Fibroblast of lung (primary cell): Measurements from ENCODE around the gene SYCN. TPM values are rescaled to one million over a fixed set of nuclear protein-coding genes. Genes with fewer than 3 reads are reported as not detected.

Experiments
- DNase-seq, 2 donors: peaks; one replicate each; pipeline versions ENCODE4 v3.0.0 to v3.0.0-alpha.2; 2010; ENCODE audit warnings: low read depth in 2 of 2
- H2AFZ ChIP-seq: 2 replicates; pipeline ENCODE4 v1.5.1; 2012; ENCODE audit warnings: low read length, control low read depth, inconsistent platforms
- H3K27ac ChIP-seq: 2 replicates; pipeline ENCODE4 v1.5.1; 2011; ENCODE audit warnings: low read length, control low read depth; ENCODE audit not compliant: insufficient read depth
- H3K27me3 ChIP-seq: 2 replicates; pipeline ENCODE4 v1.5.1; 2011; ENCODE audit warnings: mild to moderate bottlenecking, low read length; ENCODE audit not compliant: control insufficient read depth, insufficient read depth
- H3K36me3 ChIP-seq: 2 replicates; pipeline ENCODE4 v1.5.1; 2011; ENCODE audit warnings: low read length; ENCODE audit not compliant: control insufficient read depth, insufficient read depth
- H3K4me1 ChIP-seq: 2 replicates; pipeline ENCODE4 v1.5.1; 2011; ENCODE audit warnings: low read length; ENCODE audit not compliant: control insufficient read depth, insufficient read depth; ENCODE audit errors: extremely low read depth
- H3K4me2 ChIP-seq: 2 replicates; pipeline ENCODE4 v1.5.1; 2011; ENCODE audit warnings: low read length, control low read depth; ENCODE audit not compliant: insufficient read depth; ENCODE audit errors: extremely low read depth
- H3K4me3 ChIP-seq, 4 experiments: fragments of 200-600 bp in 1 of 4; sonication (generic) in 1 of 4; replicated peaks in 1 of 4; 2 replicates each; pipeline ENCODE4 v1.5.1; 2011 to 2016; ENCODE audit warnings: low read length in 4 of 4, low read depth in 3 of 4, mild to moderate bottlenecking in 3 of 4, control low read depth in 2 of 4, inconsistent platforms in 1 of 4, mixed read lengths in 1 of 4; ENCODE audit not compliant: insufficient read depth in 1 of 4; ENCODE audit errors: control extremely low read depth in 1 of 4
- H3K79me2 ChIP-seq: 2 replicates; pipeline ENCODE4 v1.5.1; 2012; ENCODE audit warnings: mild to moderate bottlenecking, low read length, inconsistent platforms; ENCODE audit not compliant: control insufficient read depth, insufficient read depth
- H3K9ac ChIP-seq: 2 replicates; pipeline ENCODE4 v1.5.1; 2011; ENCODE audit warnings: mild to moderate bottlenecking, low read length, control low read depth; ENCODE audit not compliant: insufficient read depth
- H3K9me3 ChIP-seq: 2 replicates; pipeline ENCODE4 v1.5.1; 2012; ENCODE audit warnings: low read depth, low read length; ENCODE audit not compliant: control insufficient read depth, insufficient read depth
- H4K20me1 ChIP-seq: 2 replicates; pipeline ENCODE4 v1.5.1; 2011; ENCODE audit warnings: low read length; ENCODE audit not compliant: control insufficient read depth, insufficient read depth; ENCODE audit errors: extremely low read depth
- CTCF ChIP-seq, 2 donors: IDR thresholded peaks in 1 of 2; conservative IDR thresholded peaks in 1 of 2; 1 replicate in 1 of 2; 2 replicates in 1 of 2; pipeline ENCODE4 v1.5.1; 2011 to 2012; ENCODE audit warnings: low read length in 2 of 2, control low read depth in 1 of 2, inconsistent platforms in 1 of 2, low read depth in 1 of 2, mild to moderate bottlenecking in 1 of 2
- EZH2 ChIP-seq: IDR thresholded peaks from 2 replicates; pipeline ENCODE4 v1.5.1; 2012; ENCODE audit warnings: low read length, control low read depth, mild to moderate bottlenecking; ENCODE audit errors: missing control alignments
- polyA plus RNA-seq, 2 donors: library from polyadenylated mRNA; depleted of rRNA in 1 of 2; stranded (reverse) in 1 of 2; unstranded in 1 of 2; fragments of >200 nt; gene quantifications; 2 replicates each; pipeline ENCODE4 v1.2.1, GENCODE V29; 2011 to 2012; ENCODE audit warnings: missing spikeins in 1 of 2
- total RNA-seq: library from RNA; depleted of rRNA; stranded (reverse); fragments of >200 nt; gene quantifications from 2 replicates; pipeline ENCODE4 v1.2.1, GENCODE V29; 2014

The SYCN gene
- total and polyA plus RNA-seq, 2 donors (not counting 1 experiment from before 2014, with no cell fraction given): not detected

GRCh38 chr19:39188960-39189359, 15.1 kb downstream of the SYCN start:
- Histone ChIP-seq H3K36me3 (no peaks in the 10 kb centered on the region), H3K4me1 (no peaks in the 10 kb centered on the region), H3K4me3 (no peak overlapping the region), H3K79me2 (no peaks in the 10 kb centered on the region), H4K20me1 (no peaks in the 10 kb centered on the region), H3K27me3 (no peaks in the 10 kb centered on the region), H3K9ac (no peak overlapping the region), H3K27ac (no peak overlapping the region), H3K9me3 (no peaks in the 10 kb centered on the region), H3K4me2 (no peak overlapping the region), H2AFZ (no peak overlapping the region)
- no peak for DNase-seq
- TF ChIP-seq CTCF (conservative IDR thresholded peaks at IDR 0.05 in 1 of 2, IDR thresholded peaks at IDR 0.05 in 1 of 2; ENCODE audit: low read depth in 1 of 2, low read length in 2 of 2): no peak
- no peak for TF ChIP-seq EZH2

GRCh38 chr19:39187552-39187943, 16.5 kb downstream of the SYCN start:
- DNase-seq: no peak
- no peak overlapping the region for H3K27ac ChIP-seq
- H3K36me3 ChIP-seq: no peaks in the 10 kb centered on the region
- H3K4me1 ChIP-seq: no peaks in the 10 kb centered on the region
- no peak overlapping the region for H3K4me3 ChIP-seq
- no peak for TF ChIP-seq CTCF (conservative IDR thresholded peaks at IDR 0.05 in 1 of 2, IDR thresholded peaks at IDR 0.05 in 1 of 2; ENCODE audit: low read depth in 1 of 2, low read length in 2 of 2)
- no peak for TF ChIP-seq EZH2
- H4K20me1 ChIP-seq: no peaks in the 10 kb centered on the region
- no peaks in the 10 kb centered on the region for H3K79me2 ChIP-seq
- no peaks in the 10 kb centered on the region for H3K27me3 ChIP-seq
- no peak overlapping the region for H2AFZ ChIP-seq
- H3K4me2 ChIP-seq: no peak overlapping the region
- H3K9me3 ChIP-seq: no peaks in the 10 kb centered on the region
- no peak overlapping the region for H3K9ac ChIP-seq

- Histone ChIP-seq H3K27ac (no peak overlapping the region), H3K79me2 (no peaks in the 10 kb centered on the region), H4K20me1 (no peaks in the 10 kb centered on the region), H3K4me1 (no peaks in the 10 kb centered on the region), H2AFZ (no peak overlapping the region), H3K4me3 (no peak overlapping the region), H3K36me3 (peaks cover 2% of the 10 kb centered on the region), H3K4me2 (no peak overlapping the region), H3K9ac (no peak overlapping the region), H3K27me3 (no peaks in the 10 kb centered on the region), H3K9me3 (no peaks in the 10 kb centered on the region)
- DNase-seq: no peak
- TF ChIP-seq CTCF (conservative IDR thresholded peaks at IDR 0.05 in 1 of 2, IDR thresholded peaks at IDR 0.05 in 1 of 2; ENCODE audit: low read depth in 1 of 2, low read length in 2 of 2): no peak
- no peak for TF ChIP-seq EZH2
Measured at GRCh38 chr19:39186391-39186790, 17.7 kb downstream of the SYCN start.
